ENCODE measurements around the gene DPF3.

Gene DPF3

GRCh38 chr14:72649603-72650227 is 244.2 kb downstream of the DPF3 start:
- no peak for DNase-seq (ENCODE audit: low read depth)
- H3K4me3 ChIP-seq (ENCODE audit: low read length), result no peak overlapping the region
- no peak for TF ChIP-seq CTCF (IDR thresholded peaks at IDR 0.05; ENCODE audit: insufficient read depth, low read depth, low read length, missing control alignments)

- H3K4me3 ChIP-seq (ENCODE audit: low read length), result no peak overlapping the region
- DNase-seq (ENCODE audit: low read depth), result no peak
- TF ChIP-seq CTCF (IDR thresholded peaks at IDR 0.05; ENCODE audit: insufficient read depth, low read depth, low read length, missing control alignments), result no peak
Observed at GRCh38 chr14:72647782-72648181, 246.1 kb downstream of the DPF3 start.

GRCh38 chr14:72646861-72647528 is 246.9 kb downstream of the DPF3 start:
- TF ChIP-seq CTCF (IDR thresholded peaks at IDR 0.05; ENCODE audit: insufficient read depth, low read depth, low read length, missing control alignments), result no peak
- H3K4me3 ChIP-seq (ENCODE audit: low read length), result no peak overlapping the region
- DNase-seq (ENCODE audit: low read depth), result peak; percentile 13

GRCh38 chr14:72645706-72646105 is 248.2 kb downstream of the DPF3 start:
- peak; percentile 15 for DNase-seq (ENCODE audit: low read depth)
- TF ChIP-seq CTCF (IDR thresholded peaks at IDR 0.05; ENCODE audit: insufficient read depth, low read depth, low read length, missing control alignments), result no peak
- H3K4me3 ChIP-seq (ENCODE audit: low read length), result no peak overlapping the region

GRCh38 chr14:72644758-72645489 is 249.0 kb downstream of the DPF3 start:
- TF ChIP-seq CTCF (IDR thresholded peaks at IDR 0.05; ENCODE audit: insufficient read depth, low read depth, low read length, missing control alignments), result no peak
- no peak for DNase-seq (ENCODE audit: low read depth)

GRCh38 chr14:72644038-72644437 is 249.9 kb downstream of the DPF3 start:
- no peak for TF ChIP-seq CTCF (IDR thresholded peaks at IDR 0.05; ENCODE audit: insufficient read depth, low read depth, low read length, missing control alignments)

More at GRCh38 chr14:72644758-72645489, 249.0 kb downstream of the DPF3 start:
- H3K4me3 ChIP-seq (ENCODE audit: low read length), result no peak overlapping the region

More at GRCh38 chr14:72644038-72644437, 249.9 kb downstream of the DPF3 start:
- no peak for DNase-seq (ENCODE audit: low read depth)
- no peak overlapping the region for H3K4me3 ChIP-seq (ENCODE audit: low read length)
